Activated naive CD4-positive, alpha-beta T cell treated with anti-CD3 and anti-CD28 coated beads for 36 hours (primary cell): ENCODE measurements around the gene GJD2. TPM values are rescaled to one million over a fixed set of nuclear protein-coding genes. Genes with fewer than 3 reads are reported as not detected.

ENCODE experiments used
- CTCF ChIA-PET: fragments of 350-600 bp; sonication (Branson Sonifier 250); formaldehyde crosslinking; loops from one replicate; lab custom pipeline; 2021; ENCODE audit warnings: antibody characterized with exemption; lab: Charles Lee
- DNase-seq: peaks from one replicate; pipeline ENCODE4 v3.0.0-alpha.2; 2020
- H3K27ac Mint-ChIP-seq: one replicate; pipeline ENCODE4 v1.8.0; 2021; ENCODE audit warnings: mild to moderate bottlenecking, mixed read lengths
- H3K27me3 Mint-ChIP-seq: one replicate; pipeline ENCODE4 v1.8.0; 2021; ENCODE audit warnings: low read depth, mixed read lengths
- H3K36me3 Mint-ChIP-seq: one replicate; pipeline ENCODE4 v1.8.0; 2021; ENCODE audit warnings: low read depth, mixed read lengths
- H3K4me1 Mint-ChIP-seq: one replicate; pipeline ENCODE4 v1.8.0; 2021; ENCODE audit warnings: low read depth, mixed read lengths
- H3K4me3 Mint-ChIP-seq: one replicate; pipeline ENCODE4 v1.8.0; 2021; ENCODE audit warnings: mild to moderate bottlenecking, moderate library complexity, mixed read lengths
- H3K9me3 Mint-ChIP-seq: one replicate; pipeline ENCODE4 v1.8.0; 2021; ENCODE audit warnings: mixed read lengths
- intact Hi-C: fragments of 100-400 bp; cut with micrococcal nuclease; formaldehyde crosslinking; loops from one replicate; pipeline ENCODE4 v1.15.1; 2023
- total RNA-seq, 2 experiments: library from RNA; stranded (reverse); gene quantifications; one replicate each; pipeline ENCODE4 v1.2.3, GENCODE V29; 2021

Gene GJD2
- total RNA-seq, 2 experiments from 2014 or later = not detected

DNA sequence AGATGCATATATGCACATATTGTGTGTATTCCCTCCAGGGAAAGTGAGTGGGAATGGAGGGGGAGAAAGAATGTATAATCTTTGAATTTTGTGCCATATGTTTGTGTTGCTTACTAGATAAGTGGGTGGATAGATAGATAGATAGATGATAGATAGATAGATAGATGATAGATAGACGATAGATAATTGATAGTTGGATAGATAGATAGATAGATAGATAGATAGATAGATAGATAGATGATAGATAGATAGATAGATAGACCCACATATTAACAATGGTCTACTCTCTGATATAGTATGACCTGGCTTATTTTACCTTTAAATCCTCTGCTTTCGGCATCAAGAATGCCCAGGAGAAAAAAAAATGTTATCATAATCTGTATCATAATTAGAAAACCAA is 21.2 kb downstream of the GJD2 start:
- intact Hi-C loops = no loop called here
- no peak overlapping the region for H3K27ac Mint-ChIP-seq
- CTCF ChIA-PET = no interaction called here
- DNase-seq = no peak
- no peak overlapping the region for H3K4me3 Mint-ChIP-seq
- H3K27me3 Mint-ChIP-seq = peaks cover 26% of the 10 kb centered on the region
- no peaks in the 10 kb centered on the region for H3K4me1 Mint-ChIP-seq
- no peaks in the 10 kb centered on the region for H3K9me3 Mint-ChIP-seq
- no peaks in the 10 kb centered on the region for H3K36me3 Mint-ChIP-seq

DNA sequence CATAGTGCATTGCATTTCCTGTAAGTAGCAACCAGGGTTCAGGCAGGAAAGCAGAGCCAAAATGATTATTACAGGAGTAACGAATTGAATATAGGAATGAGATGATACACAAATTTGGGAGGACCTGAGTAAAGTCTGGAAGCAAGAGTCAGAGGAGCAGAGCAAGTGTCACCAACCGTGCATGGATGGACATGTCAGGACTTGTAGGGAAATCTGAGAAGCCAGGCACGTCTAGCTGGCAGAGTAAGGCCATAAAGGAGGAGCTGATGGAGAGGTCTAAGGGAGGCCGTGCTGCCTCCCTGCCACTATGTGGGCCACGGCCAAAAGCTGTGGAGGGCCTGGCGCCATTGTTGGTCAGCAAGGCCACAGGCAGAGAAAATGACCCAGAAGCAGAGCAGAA is 22.4 kb downstream of the GJD2 start:
- no peak overlapping the region for H3K27ac Mint-ChIP-seq
- H3K36me3 Mint-ChIP-seq = no peaks in the 10 kb centered on the region
- intact Hi-C loops = no loop called here
- H3K27me3 Mint-ChIP-seq = peaks cover 22% of the 10 kb centered on the region
- CTCF ChIA-PET = no interaction called here
- H3K4me3 Mint-ChIP-seq = no peak overlapping the region
- H3K9me3 Mint-ChIP-seq = no peaks in the 10 kb centered on the region
- no peaks in the 10 kb centered on the region for H3K4me1 Mint-ChIP-seq
- DNase-seq = no peak

DNA sequence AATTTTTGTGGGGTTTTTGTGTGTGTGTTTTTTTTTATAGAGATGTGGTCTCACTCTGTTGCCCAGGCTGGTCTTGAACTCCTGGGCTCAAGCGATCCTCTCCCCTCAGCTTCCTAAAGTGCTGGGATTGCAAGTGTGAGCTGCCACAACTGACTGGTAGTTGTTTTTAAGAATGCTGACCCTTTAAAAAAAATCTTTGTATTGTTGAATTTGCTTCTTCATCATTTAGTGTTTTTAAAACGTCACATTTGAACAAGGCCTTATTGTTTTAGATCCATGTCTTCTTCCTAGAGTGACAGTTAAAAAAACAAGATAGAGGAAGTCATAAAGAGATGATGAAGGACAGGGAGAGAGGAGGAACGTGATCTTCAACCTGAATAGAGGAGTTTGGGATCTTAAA is 24.1 kb downstream of the GJD2 start:
- intact Hi-C loops = no loop called here
- no peaks in the 10 kb centered on the region for H3K4me1 Mint-ChIP-seq
- peaks cover 28% of the 10 kb centered on the region for H3K27me3 Mint-ChIP-seq
- DNase-seq = no peak
- H3K9me3 Mint-ChIP-seq = no peaks in the 10 kb centered on the region
- CTCF ChIA-PET = no interaction called here
- no peaks in the 10 kb centered on the region for H3K36me3 Mint-ChIP-seq
- H3K27ac Mint-ChIP-seq = no peak overlapping the region
- H3K4me3 Mint-ChIP-seq = no peak overlapping the region

DNA sequence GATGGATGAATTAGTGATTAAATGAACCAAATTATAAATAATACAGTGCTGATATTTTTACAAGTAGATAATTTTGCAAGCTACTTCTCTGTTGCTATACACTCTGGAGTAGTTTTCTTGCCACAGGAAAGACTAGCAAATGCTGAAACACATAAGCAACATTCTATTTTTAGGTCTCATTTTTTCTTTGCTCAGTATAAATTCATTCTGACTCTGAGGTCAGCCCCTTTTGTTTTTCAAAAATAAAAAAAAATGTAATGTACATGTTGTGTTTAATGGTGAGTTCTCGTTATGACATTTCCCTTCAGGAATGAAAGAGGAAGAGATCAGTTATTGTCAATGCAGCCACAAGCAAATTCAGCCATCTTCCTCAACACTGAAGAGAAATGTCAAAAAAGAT is 24.9 kb downstream of the GJD2 start:
- Mint-ChIP-seq H3K9me3 (no peaks in the 10 kb centered on the region), H3K4me3 (no peak overlapping the region)
- CTCF ChIA-PET = no interaction called here

DNA sequence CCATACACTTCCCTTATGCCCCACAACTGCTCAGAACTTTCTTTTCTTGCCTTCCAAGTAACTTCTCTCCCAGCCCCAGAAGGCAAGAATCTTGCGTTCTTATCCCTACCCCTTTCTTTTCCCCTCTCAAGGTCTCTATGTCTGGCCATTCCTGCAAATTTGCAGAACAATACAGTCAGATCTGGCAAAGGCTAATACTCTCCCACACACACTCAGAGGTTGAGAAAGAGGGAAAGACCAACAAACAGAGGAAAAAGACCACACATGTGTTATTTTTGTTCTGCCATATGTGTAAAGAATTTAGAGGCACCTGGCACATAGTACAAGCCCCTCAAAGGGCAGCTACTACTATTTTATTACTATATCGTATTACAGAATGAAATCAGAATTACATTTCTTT is 25.7 kb downstream of the GJD2 start:
- H3K4me1 Mint-ChIP-seq = no peaks in the 10 kb centered on the region
- CTCF ChIA-PET = no interaction called here
- peaks cover 31% of the 10 kb centered on the region for H3K27me3 Mint-ChIP-seq
- H3K36me3 Mint-ChIP-seq = no peaks in the 10 kb centered on the region
- intact Hi-C loops = no loop called here
- H3K9me3 Mint-ChIP-seq = no peaks in the 10 kb centered on the region
- no peak for DNase-seq
- no peak overlapping the region for H3K4me3 Mint-ChIP-seq
- no peak overlapping the region for H3K27ac Mint-ChIP-seq

More for the DNA sequence above, 24.9 kb downstream of the GJD2 start:
- intact Hi-C loops = no loop called here
- H3K27me3 Mint-ChIP-seq = peaks cover 31% of the 10 kb centered on the region
- no peaks in the 10 kb centered on the region for H3K36me3 Mint-ChIP-seq
- H3K4me1 Mint-ChIP-seq = no peaks in the 10 kb centered on the region
- DNase-seq = no peak
- H3K27ac Mint-ChIP-seq = no peak overlapping the region

DNA sequence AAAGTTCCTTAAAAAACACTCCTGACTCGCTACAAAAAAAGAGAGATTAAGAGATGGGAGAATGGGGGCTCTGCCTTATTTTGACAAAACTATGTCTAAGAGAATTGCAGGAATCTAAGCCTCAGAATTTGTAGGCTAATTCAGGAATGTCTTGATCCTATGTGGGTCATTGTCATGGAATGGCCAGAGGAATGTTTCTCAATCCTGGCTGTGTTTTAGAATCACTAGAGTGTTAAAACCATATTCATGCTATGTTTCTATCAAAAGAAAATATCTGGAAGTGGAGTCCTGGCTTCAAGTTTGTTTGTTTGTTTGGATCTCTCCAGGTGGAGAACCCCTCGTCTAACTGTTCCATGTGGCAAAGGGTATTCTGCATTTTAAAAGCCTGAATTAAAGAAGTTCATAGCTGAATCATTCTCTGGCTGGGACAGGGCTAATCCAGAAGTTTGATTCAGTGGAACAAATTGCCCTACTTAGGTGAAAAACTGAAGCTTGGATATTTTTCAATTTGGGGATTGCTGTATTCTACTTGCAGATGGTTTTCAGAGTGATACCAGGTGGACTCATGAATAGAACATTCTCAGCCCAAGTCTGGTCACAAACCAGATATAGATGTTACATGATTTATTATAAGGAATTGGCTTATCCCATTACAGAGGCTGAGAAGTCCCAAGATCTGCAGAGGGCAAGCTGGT is 28.2 kb downstream of the GJD2 start:
- Mint-ChIP-seq H3K36me3 (no peaks in the 10 kb centered on the region), H3K27me3 (peaks cover 44% of the 10 kb centered on the region), H3K4me3 (no peak overlapping the region), H3K9me3 (no peaks in the 10 kb centered on the region), H3K27ac (no peak overlapping the region), H3K4me1 (no peaks in the 10 kb centered on the region)
- DNase-seq = no peak
- CTCF ChIA-PET = no interaction called here
- intact Hi-C loops = no loop called here

DNA sequence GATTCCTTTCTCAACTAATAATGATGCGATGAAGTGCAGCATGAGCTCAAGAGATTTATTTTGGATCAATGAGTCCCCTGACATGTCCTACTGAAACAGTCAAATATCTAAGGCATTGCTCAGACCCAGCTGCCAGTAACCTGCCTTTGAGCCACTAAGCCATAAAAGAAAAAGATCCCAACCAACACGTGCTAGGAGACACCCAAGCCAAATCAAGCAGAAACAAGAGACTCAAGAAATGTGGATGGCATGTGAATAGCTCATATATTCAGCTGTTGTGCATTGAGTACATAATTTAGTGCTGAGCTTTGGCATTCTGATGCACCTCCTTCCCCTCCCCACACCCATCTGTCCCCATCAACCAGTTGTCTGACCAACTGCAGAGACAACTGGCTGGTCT is 29.2 kb downstream of the GJD2 start:
- H3K4me1 Mint-ChIP-seq = no peaks in the 10 kb centered on the region
- H3K27me3 Mint-ChIP-seq = peaks cover 44% of the 10 kb centered on the region
- DNase-seq = no peak
- H3K36me3 Mint-ChIP-seq = no peaks in the 10 kb centered on the region
- no peak overlapping the region for H3K4me3 Mint-ChIP-seq
- CTCF ChIA-PET = no interaction called here
- H3K9me3 Mint-ChIP-seq = no peaks in the 10 kb centered on the region
- H3K27ac Mint-ChIP-seq = no peak overlapping the region
- intact Hi-C loops = no loop called here

DNA sequence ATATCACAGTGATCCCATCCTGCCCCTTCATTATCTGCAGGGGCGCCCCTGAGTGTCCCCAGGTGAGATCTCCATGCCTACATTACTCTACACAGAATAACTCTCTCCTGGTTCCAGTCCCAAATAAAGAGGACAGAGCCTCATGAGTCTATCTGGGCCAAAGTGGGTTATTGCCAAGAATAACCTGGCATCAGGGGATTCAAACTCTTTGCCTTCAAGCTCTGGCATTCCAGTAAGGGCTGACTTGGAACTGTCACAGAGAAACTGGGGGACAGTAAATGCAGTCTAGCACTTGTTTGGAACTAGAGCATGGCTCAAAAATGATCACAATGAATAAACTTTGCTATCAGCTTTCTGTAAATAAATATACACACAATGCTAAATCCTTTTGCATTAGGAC is 30.3 kb downstream of the GJD2 start:
- no peak overlapping the region for H3K4me3 Mint-ChIP-seq
- no peaks in the 10 kb centered on the region for H3K36me3 Mint-ChIP-seq
- no peaks in the 10 kb centered on the region for H3K9me3 Mint-ChIP-seq
- H3K27ac Mint-ChIP-seq = no peak overlapping the region
- no peak for DNase-seq
- H3K27me3 Mint-ChIP-seq = peaks cover 45% of the 10 kb centered on the region
- CTCF ChIA-PET = no interaction called here
- intact Hi-C loops = no loop called here
- no peaks in the 10 kb centered on the region for H3K4me1 Mint-ChIP-seq

DNA sequence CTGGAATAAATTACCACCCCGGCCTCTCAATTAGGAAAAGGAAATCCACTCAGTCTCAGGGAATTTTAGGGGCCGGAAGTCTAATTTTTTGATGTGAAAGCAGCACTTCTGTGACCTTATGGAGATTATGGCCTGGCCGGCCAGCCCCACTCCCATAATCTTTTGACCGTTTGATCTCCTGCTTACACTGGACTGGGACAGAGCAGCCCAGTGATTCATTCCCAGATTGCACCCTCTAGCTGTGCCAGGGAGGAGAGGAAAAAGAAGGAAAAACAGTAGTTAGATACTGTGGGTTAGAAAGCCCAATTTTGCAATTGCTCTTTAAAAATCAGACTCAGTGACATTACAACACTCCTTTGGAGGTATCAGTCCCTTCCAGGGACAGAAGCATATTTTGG is 32.4 kb downstream of the GJD2 start:
- CTCF ChIA-PET = no interaction called here

DNA sequence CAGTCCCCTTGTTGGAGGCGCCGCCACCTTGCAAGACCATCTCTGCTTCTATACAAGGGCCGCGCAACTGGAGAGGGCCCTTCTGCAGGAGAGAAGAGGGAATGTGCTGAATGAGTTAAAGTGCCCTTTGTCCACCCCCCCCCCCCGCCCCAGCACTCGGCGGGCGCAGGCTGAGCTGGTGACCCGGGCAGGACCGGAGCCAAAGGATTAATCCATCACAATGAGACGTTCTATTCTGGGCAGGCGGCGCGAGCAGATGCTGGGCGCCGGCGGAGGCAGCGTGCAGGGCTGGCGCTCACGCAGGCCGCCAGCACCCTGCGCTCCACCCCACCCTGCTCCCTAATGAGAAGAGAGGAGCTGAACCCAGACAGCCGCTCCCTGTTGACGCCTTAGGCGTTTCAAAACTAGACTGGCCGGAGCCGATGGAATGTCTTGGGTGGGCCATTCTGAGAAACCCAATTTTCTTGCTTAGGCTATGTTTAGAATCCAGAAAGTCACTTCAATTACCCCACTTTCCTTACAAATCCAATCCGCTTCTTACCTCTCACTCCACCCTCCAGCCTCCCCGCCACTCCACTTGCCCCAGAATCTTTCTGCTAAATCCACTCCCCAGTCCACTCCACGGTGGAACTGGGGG is 32.9 kb downstream of the GJD2 start:
- no peak overlapping the region for H3K4me3 Mint-ChIP-seq
- H3K9me3 Mint-ChIP-seq = no peaks in the 10 kb centered on the region
- intact Hi-C loops = no loop called here
- H3K4me1 Mint-ChIP-seq = no peaks in the 10 kb centered on the region
- CTCF ChIA-PET = no interaction called here
- H3K27ac Mint-ChIP-seq = no peak overlapping the region
- no peaks in the 10 kb centered on the region for H3K36me3 Mint-ChIP-seq
- no peak for DNase-seq
- peaks cover 40% of the 10 kb centered on the region for H3K27me3 Mint-ChIP-seq

More for the DNA sequence above, 32.4 kb downstream of the GJD2 start:
- intact Hi-C loops = no loop called here
- Mint-ChIP-seq H3K4me3 (no peak overlapping the region), H3K4me1 (no peaks in the 10 kb centered on the region), H3K36me3 (no peaks in the 10 kb centered on the region), H3K27me3 (peaks cover 43% of the 10 kb centered on the region), H3K9me3 (no peaks in the 10 kb centered on the region), H3K27ac (no peak overlapping the region)
- no peak for DNase-seq

DNA sequence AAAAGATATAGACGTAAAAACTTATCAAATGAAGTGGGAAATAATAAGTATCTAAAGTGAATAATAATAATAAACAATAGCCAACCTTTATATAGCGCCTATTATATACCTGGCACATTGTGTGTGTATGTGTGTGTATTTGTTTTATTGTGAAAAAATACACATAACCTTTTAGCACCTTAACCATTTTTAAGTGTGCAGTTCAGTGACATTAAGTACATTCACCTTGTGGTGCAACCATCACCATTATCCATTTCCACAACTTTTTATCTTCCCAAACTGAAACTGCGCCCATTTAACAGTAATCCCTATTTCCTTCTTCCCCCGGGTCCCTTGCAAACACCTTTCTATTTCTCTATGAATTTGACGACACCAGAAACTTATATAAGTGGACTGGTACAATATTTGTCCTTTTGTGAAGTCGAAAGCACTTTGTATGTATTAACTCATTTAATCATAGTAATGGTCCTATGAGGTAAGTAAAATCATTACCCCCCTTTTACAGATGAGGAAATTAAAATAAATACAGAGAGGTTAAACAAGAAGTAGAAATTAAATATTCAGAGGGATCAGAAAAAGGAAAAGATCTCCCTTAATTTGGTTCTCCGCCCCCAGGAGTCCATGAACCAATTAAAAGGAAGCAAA is 33.5 kb downstream of the GJD2 start:
- H3K9me3 Mint-ChIP-seq = no peaks in the 10 kb centered on the region
- H3K4me1 Mint-ChIP-seq = no peaks in the 10 kb centered on the region
- H3K4me3 Mint-ChIP-seq = no peak overlapping the region
- H3K27ac Mint-ChIP-seq = no peak overlapping the region
- DNase-seq = no peak
- CTCF ChIA-PET = no interaction called here
- intact Hi-C loops = no loop called here
- H3K36me3 Mint-ChIP-seq = no peaks in the 10 kb centered on the region
- peaks cover 40% of the 10 kb centered on the region for H3K27me3 Mint-ChIP-seq

DNA sequence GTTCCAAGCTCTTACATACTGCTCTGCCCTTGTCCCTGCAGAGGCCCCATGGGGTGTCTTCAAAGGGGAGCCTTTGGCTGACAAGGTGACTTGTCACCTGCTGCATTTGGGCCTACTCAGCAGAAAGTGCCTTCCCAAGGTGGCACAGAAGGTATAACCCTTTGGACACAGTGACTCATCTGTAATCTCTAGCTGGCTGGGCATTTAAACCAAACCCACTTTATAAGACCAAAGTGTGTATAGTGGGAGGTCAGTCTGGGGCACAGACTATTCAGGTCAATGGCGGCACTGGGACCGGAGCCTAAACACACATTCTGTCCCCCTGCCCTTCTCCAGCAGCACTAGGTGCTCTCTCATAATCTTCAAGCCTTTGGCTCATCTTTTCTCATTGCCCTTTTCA is 35.1 kb downstream of the GJD2 start:
- H3K27ac Mint-ChIP-seq = no peak overlapping the region
- H3K27me3 Mint-ChIP-seq = peaks cover 33% of the 10 kb centered on the region
- no peaks in the 10 kb centered on the region for H3K9me3 Mint-ChIP-seq
- H3K4me1 Mint-ChIP-seq = no peaks in the 10 kb centered on the region
- CTCF ChIA-PET = no interaction called here
- H3K4me3 Mint-ChIP-seq = no peak overlapping the region
- no peak for DNase-seq
- intact Hi-C loops = no loop called here
- no peaks in the 10 kb centered on the region for H3K36me3 Mint-ChIP-seq
